MM.1S (cell line): ENCODE results near the gene MMP1.

Experiments
- EZH2 ChIP-seq: fragments of 300-600 bp; sonication (generic); optimal IDR thresholded peaks from 2 replicates; pipeline ENCODE3; 2017; ENCODE audit warnings: low read depth, mild to moderate bottlenecking, antibody characterized with exemption, low read length, mixed read lengths
- TF ChIP-seq, protein P1 (sequence below): fragments of 300-600 bp; sonication (generic); IDR thresholded peaks from 2 replicates; pipeline ENCODE4 v1.5.1; 2016; ENCODE audit warnings: antibody characterized with exemption, low read length, mixed read lengths

GRCh38 chr11:102757823-102758549, 40.0 kb downstream of the MMP1 start:
- TF ChIP-seq, protein P1, sequence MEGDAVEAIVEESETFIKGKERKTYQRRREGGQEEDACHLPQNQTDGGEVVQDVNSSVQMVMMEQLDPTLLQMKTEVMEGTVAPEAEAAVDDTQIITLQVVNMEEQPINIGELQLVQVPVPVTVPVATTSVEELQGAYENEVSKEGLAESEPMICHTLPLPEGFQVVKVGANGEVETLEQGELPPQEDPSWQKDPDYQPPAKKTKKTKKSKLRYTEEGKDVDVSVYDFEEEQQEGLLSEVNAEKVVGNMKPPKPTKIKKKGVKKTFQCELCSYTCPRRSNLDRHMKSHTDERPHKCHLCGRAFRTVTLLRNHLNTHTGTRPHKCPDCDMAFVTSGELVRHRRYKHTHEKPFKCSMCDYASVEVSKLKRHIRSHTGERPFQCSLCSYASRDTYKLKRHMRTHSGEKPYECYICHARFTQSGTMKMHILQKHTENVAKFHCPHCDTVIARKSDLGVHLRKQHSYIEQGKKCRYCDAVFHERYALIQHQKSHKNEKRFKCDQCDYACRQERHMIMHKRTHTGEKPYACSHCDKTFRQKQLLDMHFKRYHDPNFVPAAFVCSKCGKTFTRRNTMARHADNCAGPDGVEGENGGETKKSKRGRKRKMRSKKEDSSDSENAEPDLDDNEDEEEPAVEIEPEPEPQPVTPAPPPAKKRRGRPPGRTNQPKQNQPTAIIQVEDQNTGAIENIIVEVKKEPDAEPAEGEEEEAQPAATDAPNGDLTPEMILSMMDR: no peak
- no peak for TF ChIP-seq EZH2
